ENCODE results near the gene ROPN1B.

Gene ROPN1B

GRCh38 chr3:126005951-126006350 is 37.0 kb downstream of the ROPN1B start:
- DNase-seq, result no peak

GRCh38 chr3:126008219-126008618 is 39.2 kb downstream of the ROPN1B start:
- DNase-seq, result no peak

- no peak for DNase-seq
These were observed 40.2 kb downstream of the ROPN1B start for GRCh38 chr3:126009181-126009580.

- no peak for DNase-seq
These were observed 44.8 kb downstream of the ROPN1B start for GRCh38 chr3:126013751-126014156.

DNA sequence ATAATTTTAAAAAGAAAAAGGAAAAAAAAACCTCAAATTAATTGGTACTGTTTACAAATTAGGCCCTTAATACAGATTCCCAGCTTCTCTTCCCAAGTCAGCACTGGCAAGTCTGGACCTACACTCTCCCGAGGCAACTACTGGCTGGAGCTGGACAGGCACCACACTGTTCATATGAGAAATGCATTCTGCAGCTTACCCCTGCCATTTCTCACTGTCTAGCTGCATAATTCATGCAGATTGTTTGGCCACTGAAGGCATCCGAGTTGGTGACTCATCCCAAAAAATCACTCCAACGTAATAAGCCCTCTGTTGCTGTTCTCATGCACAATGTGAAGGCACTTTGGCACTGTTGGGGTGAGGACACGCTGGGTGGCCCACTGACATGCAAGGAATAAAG is 45.3 kb downstream of the ROPN1B start:
- DNase-seq, result no peak

DNA sequence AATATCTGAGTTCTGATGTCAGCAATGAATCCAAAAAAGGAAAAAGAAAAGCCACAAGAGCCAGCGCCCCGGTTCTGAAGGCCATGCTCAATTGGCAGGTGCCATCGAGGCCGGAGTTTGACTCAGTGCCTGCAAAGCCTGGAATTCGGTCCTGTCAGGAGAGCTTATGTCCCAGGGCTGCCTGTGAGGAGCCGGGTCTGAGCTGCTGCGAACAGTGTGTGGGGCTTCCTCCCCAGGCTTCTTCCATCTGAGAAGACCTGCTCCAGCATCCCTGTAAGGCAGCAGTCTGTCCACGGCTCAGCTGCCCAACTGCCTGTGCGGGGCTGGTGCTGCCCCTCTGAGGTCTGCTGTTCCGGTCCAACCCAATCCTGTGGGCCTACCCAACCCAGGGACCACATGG is 46.1 kb downstream of the ROPN1B start:
- DNase-seq, result no peak

GRCh38 chr3:126016616-126017015 is 47.6 kb downstream of the ROPN1B start:
- DNase-seq, result no peak

- no peak for DNase-seq
These were observed 48.4 kb downstream of the ROPN1B start for GRCh38 chr3:126017362-126017761.

- no peak for DNase-seq
These were observed 49.6 kb downstream of the ROPN1B start for GRCh38 chr3:126018545-126018944.

DNA sequence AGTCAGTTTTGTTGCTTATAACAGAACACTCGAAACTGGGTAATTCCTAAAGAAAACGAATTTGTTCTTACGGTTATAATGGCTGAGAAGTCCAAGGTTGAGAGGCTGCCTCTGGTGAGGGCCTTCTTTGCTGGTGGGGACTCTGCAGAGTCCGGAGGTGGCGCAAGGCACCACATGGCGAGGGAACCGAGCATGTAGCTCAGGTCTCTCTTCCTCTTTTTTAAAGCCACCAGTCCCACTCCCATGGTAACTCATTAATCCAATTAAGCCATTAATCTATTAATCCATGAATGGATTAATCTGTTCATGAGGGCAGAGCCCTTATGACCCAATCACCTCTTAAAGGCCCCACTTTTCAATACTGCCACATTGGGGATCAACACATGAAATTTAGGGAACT is 50.0 kb downstream of the ROPN1B start:
- no peak for DNase-seq

DNA sequence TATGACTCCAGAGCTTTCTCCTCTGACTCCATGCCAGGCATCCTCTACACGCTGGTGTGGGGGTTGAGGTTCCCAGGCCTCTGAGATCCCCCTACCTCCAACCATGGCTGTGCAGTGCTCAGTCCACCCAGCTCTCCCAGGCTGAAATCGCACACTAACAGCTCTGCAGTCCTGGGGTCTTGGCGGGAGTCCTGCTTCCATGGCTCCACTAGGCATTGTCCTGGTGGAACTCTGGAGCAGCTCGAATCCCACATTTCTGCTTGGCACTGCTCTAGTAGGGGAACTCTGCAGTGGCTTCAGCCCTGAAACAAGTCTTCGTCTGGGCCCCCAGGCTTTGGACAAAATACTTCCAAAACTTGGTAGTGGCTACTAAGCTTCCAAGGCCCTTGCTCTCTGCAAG is 50.7 kb downstream of the ROPN1B start:
- no peak for DNase-seq

- DNase-seq, result no peak
These were observed 52.2 kb downstream of the ROPN1B start for GRCh38 chr3:126021224-126021623.

DNA sequence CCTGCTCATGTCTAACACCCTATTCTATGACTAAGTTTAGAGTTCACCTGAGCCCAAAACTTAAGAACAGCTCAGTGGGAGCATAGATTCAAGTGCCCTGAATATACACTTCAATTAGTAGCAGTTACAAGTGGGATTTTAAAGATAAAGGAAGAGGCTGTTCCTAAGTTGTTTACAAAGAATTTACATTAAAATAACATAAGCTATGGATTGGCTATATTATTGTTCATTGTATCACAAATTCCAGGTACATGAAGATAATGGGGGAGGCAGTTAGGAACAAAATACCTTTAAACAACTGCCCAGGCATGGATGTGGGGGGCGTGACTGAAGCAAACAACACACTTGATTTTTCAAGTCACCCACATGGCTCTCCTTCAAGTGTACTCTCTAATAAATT is 52.7 kb downstream of the ROPN1B start:
- DNase-seq, result no peak

GRCh38 chr3:126022741-126023359 is 53.9 kb downstream of the ROPN1B start:
- DNase-seq, result no peak

DNA sequence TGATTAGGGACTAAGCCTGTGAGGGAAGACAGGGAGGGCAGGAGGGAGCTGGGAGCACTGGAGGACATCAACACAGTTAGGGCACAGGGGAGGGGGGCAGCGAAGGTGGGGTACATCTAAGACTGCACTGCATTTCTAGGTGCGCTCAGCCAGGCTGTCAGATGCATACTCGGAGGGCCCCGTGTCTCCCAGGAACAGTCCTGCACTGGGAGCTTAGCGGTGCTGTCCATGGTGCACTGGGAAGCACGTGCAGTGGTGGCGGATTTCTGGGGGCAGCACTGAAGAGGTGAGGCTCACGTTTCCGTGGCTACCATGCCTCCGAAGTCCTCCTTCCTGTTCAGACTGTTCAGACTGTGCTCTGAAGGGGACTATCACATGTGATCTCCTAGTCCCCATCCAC is 54.4 kb downstream of the ROPN1B start:
- DNase-seq, result no peak

DNA sequence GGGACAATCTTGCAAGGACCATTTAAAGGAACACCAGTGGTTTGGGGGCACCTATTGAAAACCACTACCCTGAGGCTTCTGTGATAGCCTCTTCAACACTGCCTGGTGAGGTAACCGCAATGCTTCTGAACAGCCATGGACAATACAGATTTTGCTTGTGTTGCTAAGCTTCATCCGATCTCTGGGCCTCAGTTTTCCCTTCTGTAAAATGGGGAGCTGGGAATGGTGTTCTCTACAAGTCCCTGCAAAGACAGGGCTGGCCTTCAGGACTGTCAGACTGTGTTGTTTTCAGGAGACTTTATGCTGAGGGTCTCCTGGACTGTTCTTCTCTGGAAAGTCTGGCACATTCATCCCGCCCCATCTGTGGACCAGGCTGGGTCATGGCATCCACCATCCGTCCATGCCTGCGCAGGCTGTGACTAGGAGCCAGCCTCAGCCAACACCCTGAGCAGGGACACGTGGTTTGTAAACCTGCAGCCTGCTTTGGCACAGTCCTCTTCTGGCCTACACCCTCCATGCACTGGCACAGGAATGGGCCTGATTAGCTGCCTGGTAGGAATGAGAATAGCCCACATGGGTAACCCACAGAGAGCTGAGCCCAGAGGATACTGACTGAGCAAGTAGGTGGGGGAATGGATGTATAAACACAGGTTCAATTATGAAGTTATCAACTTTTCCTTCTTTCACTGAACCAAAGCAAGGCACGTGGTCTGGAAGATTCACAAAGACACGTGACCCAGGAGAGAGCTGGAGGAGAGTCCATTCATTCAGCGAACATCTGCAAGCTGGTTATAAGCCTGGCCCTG is 55.3 kb downstream of the ROPN1B start:
- no peak for DNase-seq

- DNase-seq, result no peak
These were observed 56.2 kb downstream of the ROPN1B start for GRCh38 chr3:126025116-126025729.

DNA sequence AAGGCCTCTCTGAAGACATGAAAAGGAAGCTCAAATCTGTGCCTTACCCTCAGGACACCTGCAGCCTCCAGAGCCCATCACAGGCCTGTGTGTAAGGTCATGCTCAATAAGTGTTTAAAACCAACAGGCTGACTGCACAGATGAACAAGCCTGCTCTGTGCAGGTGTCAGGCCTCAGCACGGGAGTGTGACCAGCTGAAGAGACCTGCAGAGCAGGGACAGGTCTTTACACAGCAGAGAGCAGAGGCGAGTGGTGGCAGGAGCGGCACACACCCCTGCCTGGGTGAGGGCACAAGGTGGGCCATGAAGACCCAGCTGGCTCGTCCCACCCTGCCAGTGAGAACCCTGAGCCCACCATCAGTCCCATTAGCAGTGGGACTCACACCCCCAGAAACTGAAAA is 56.9 kb downstream of the ROPN1B start:
- DNase-seq, result no peak

GRCh38 chr3:126026277-126026751 is 57.3 kb downstream of the ROPN1B start:
- DNase-seq, result no peak

GRCh38 chr3:126026761-126027160 is 57.8 kb downstream of the ROPN1B start:
- no peak for DNase-seq

GRCh38 chr3:126028096-126028495 is 59.1 kb downstream of the ROPN1B start:
- DNase-seq, result no peak

DNA sequence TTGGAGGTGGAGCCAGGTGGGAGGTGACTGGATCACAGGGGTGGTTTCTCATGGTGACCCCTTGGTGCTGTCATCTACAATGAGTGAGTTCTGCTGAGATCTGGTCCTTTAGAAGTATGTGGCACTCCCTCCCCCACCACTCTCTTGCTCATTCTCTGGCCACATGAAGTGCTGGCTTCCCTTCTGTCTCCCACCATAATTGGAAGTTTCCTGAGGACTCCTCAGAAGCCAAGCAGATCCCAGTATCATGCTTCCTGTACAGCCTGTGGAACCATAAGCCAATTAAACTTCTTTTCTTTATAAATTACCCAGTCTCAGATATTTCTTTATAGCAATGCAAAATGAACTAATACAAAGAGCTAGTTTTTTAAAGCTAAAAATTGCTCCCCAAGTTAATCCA is 60.3 kb downstream of the ROPN1B start:
- DNase-seq, result no peak

GRCh38 chr3:126030455-126030854 is 61.5 kb downstream of the ROPN1B start:
- DNase-seq, result no peak

- DNase-seq, result no peak
These were observed 63.0 kb downstream of the ROPN1B start for GRCh38 chr3:126031981-126032471.

Data from stimulated activated naive CD4-positive, alpha-beta T cell treated with Interleukin-2 at 50 U/mL for 16 hours (primary cell).